Neural progenitor cell (in vitro differentiated cells): ENCODE measurements around the gene ZRANB3.

ENCODE experiments used
- EZH2 ChIP-seq: fragments of 200-600 bp; sonication (generic); IDR thresholded peaks from 2 replicates; pipeline ENCODE4 v1.6.1; 2017; ENCODE audit warnings: antibody characterized with exemption, mild to moderate bottlenecking, moderate library complexity
- EZH2phosphoT487 ChIP-seq: fragments of 200-600 bp; sonication (generic); IDR thresholded peaks from 2 replicates; pipeline ENCODE4 v1.6.1; 2017; ENCODE audit warnings: antibody characterized with exemption
- TF ChIP-seq, protein P1 (sequence below): fragments of 200-600 bp; sonication (generic); IDR thresholded peaks from 2 replicates; pipeline ENCODE4 v1.5.1; 2017; ENCODE audit warnings: antibody characterized with exemption, mild to moderate bottlenecking

DNA sequence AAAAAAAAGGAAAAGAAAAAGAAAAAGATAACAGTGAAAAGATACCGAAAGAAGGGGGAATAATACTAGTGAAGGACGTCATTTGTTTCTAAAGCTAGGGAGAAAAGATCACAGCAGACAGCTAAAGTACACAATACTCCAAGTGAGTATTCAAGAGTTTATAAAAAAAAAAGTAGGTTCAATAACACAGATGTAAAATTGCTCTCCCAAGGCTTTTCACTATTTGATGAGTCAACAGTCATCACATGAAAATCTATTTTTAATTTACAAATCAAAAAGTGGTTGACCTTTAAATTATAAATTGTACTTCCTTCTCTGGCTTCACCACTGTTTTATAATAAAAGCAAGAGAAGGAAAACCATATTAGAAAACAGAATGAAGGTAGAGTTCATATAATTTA lies 144.0 kb downstream of the ZRANB3 start:
- TF ChIP-seq EZH2 (no peak), EZH2phosphoT487 (no peak)
- TF ChIP-seq, protein P1, sequence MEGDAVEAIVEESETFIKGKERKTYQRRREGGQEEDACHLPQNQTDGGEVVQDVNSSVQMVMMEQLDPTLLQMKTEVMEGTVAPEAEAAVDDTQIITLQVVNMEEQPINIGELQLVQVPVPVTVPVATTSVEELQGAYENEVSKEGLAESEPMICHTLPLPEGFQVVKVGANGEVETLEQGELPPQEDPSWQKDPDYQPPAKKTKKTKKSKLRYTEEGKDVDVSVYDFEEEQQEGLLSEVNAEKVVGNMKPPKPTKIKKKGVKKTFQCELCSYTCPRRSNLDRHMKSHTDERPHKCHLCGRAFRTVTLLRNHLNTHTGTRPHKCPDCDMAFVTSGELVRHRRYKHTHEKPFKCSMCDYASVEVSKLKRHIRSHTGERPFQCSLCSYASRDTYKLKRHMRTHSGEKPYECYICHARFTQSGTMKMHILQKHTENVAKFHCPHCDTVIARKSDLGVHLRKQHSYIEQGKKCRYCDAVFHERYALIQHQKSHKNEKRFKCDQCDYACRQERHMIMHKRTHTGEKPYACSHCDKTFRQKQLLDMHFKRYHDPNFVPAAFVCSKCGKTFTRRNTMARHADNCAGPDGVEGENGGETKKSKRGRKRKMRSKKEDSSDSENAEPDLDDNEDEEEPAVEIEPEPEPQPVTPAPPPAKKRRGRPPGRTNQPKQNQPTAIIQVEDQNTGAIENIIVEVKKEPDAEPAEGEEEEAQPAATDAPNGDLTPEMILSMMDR = no peak
